Liver (tissue), 3 donors: ENCODE data around the gene LIPC.

Experiments
- ATF3 ChIP-seq: IDR thresholded peaks from 2 replicates; pipeline ENCODE4 v1.6.1; 2016; ENCODE audit warnings: antibody characterized with exemption
- CTCF ChIP-seq: fragments of 150-350 bp; IDR thresholded peaks from 2 replicates; pipeline ENCODE4 v1.5.1; 2017; ENCODE audit warnings: improper control_type of control experiment, low read depth, low read length; ENCODE audit not compliant: missing input control
- FOXA1 ChIP-seq: IDR thresholded peaks from 2 replicates; pipeline ENCODE4 v1.6.1; 2016; ENCODE audit warnings: antibody characterized with exemption
- GABPA ChIP-seq, 2 donors: IDR thresholded peaks in 1 of 2; conservative IDR thresholded peaks in 1 of 2; 2 replicates each; pipeline ENCODE4 v1.6.1; 2016; ENCODE audit warnings: antibody characterized with exemption in 2 of 2, mild to moderate bottlenecking in 1 of 2, moderate library complexity in 1 of 2
- JUND ChIP-seq, 2 donors: IDR thresholded peaks; 2 replicates each; pipeline ENCODE4 v1.6.1; 2016; ENCODE audit warnings: antibody characterized with exemption in 2 of 2
- REST ChIP-seq: IDR thresholded peaks from 2 replicates; pipeline ENCODE4 v1.6.1; 2016; ENCODE audit warnings: antibody characterized with exemption, mild to moderate bottlenecking
- RXRA ChIP-seq, 2 donors: IDR thresholded peaks; 2 replicates each; pipeline ENCODE4 v1.6.1; 2017 to 2018; ENCODE audit warnings: antibody characterized with exemption in 2 of 2, mild to moderate bottlenecking in 1 of 2
- TAF1 ChIP-seq: conservative IDR thresholded peaks from 2 replicates; pipeline ENCODE4 v1.6.1; 2016; ENCODE audit warnings: antibody characterized with exemption, mild to moderate bottlenecking
- YY1 ChIP-seq: IDR thresholded peaks from 2 replicates; pipeline ENCODE4 v1.6.1; 2016; ENCODE audit warnings: antibody characterized with exemption, mild to moderate bottlenecking
- donor health status: healthy.
- donor health status: healthy.

GRCh38 chr15:58487724-58488120 lies 55.9 kb downstream of the LIPC start:
- no peak for TF ChIP-seq REST
- TF ChIP-seq CTCF = no peak
- TF ChIP-seq JUND (IDR thresholded peaks at IDR 0.05) = no peak
- no peak for TF ChIP-seq ATF3
- TF ChIP-seq FOXA1 = no peak
- TF ChIP-seq RXRA (IDR thresholded peaks at IDR 0.05) = no peak
- no peak for TF ChIP-seq TAF1
- TF ChIP-seq YY1 = no peak
- TF ChIP-seq GABPA (IDR thresholded peaks at IDR 0.05 in 1 of 2, conservative IDR thresholded peaks at IDR 0.05 in 1 of 2) = no peak
